ENCODE results near the gene RCOR1. TPM values are rescaled to one million over a fixed set of nuclear protein-coding genes. Genes with fewer than 3 reads are reported as not detected.

Gene RCOR1
- total and polyA plus RNA-seq, 2 of the 4 experiments (the other 2 are of a cell fraction): 9.0 to 11.2 TPM

DNA sequence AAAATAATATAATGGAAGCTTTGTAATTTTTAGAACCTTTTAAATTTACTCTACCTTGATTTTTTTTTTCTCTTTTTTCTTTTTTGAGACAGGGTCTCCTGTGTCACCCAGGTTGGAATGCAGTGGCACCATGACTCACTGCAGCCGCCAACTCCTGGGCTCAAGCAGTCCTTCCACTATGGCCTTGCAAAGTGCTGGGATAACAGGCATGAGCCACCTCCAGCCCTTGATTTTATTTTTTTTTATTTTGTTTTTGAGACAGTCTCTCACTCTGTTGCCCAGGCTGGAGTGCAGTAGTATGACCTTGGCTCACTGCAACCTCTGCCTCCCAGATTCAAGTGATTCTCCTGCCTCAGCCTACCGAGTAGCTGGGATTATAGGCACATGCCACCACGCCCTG lies 119.5 kb downstream of the RCOR1 start:
- Histone ChIP-seq H2AFZ (replicated peaks; ENCODE audit: low read length, poor library complexity) (no peak overlapping the region), H2BK120ac (ENCODE audit: low read depth, low read length) (no peak overlapping the region), H2BK20ac (ENCODE audit: low read depth, low read length) (no peak overlapping the region), H4K91ac (ENCODE audit: insufficient read depth, low read depth, low read length) (no peak overlapping the region), H3K9me3 (ENCODE audit: control insufficient read depth, insufficient read depth, low read length) (no peaks in the 10 kb centered on the region), H2BK5ac (ENCODE audit: low read depth, low read length, poor library complexity, severe bottlenecking) (no peak overlapping the region), H4K5ac (ENCODE audit: low read depth, low read length) (no peak overlapping the region), H3K4me1 (ENCODE audit: control insufficient read depth, insufficient read depth, low read length) (no peaks in the 10 kb centered on the region), H4K20me1 (ENCODE audit: insufficient read depth, low read length) (no peaks in the 10 kb centered on the region), H3K79me1 (ENCODE audit: low read depth in 1 of 2, low read length in 2 of 2) (peaks cover 3 to 10% of the 10 kb centered on the region in 2 experiments; a peak in 3 of 4 replicates), H3K9me1 (ENCODE audit: insufficient read depth, low read length) (0 out of 2 replicates have a peak, but pooled peaks cover 2% of the 10 kb centered on the region), H2AK9ac (replicated peaks; ENCODE audit: low read depth, low read length, poor library complexity) (no peak overlapping the region), H3K27me3 (ENCODE audit: control insufficient read depth, insufficient read depth, low read length) (no peaks in the 10 kb centered on the region), H3K23ac (ENCODE audit: low read depth, low read length) (no peak overlapping the region), H3K9ac (ENCODE audit: low read depth, low read length) (no peak overlapping the region), H3K4me2 (ENCODE audit: low read depth, low read length) (no peak overlapping the region), H2AK5ac (ENCODE audit: low read depth, low read length) (no peak overlapping the region), H3K36me3 (ENCODE audit: control insufficient read depth, insufficient read depth, low read length) (peaks cover 11% of the 10 kb centered on the region), H3K18ac (ENCODE audit: low read depth, low read length) (no peak overlapping the region), H3K56ac (ENCODE audit: extremely low read depth, insufficient read depth, low read length) (no peak overlapping the region), H3K4me3 (ENCODE audit: insufficient read depth, low read depth, low read length) (no peak overlapping the region), H4K8ac (ENCODE audit: low read depth in 2 of 2, low read length in 2 of 2) (no peak overlapping the region), H3K14ac (replicated peaks; ENCODE audit: low read depth, low read length) (no peak overlapping the region), H2BK15ac (ENCODE audit: low read depth, low read length) (no peak overlapping the region), H3K4ac (ENCODE audit: low read depth, low read length) (no peak overlapping the region), H3K27ac (ENCODE audit: insufficient read depth, low read length) (no peak overlapping the region)
- ChIA-PET POLR2A (ENCODE audit: unreplicated experiment) (no interaction called here), CTCF (interaction anchor here (0.6 kb wide), 3 partner anchors 13 to 335 kb away, joined by 3 to 6 read pairs (median 4); no protein-coding TSS in a partner anchor)
- no peak for ATAC-seq (ENCODE audit: low read depth)
- intact Hi-C loops (cut with micrococcal nuclease) (no loop called here), in situ Hi-C loops (cut with MboI; ENCODE audit: low sequenced_read_pairs) (no loop called here), dilution Hi-C loops (cut with HindIII; ENCODE audit: low sequenced_read_pairs, unreplicated experiment) (no loop called here)
- no TSS peak for BruUV-seq (replicated peaks)
- DNase-seq: no peak
- TF ChIP-seq CHD1 (IDR thresholded peaks at IDR 0.05; ENCODE audit: low read depth, low read length) (no peak), FOS (IDR thresholded peaks at IDR 0.05; ENCODE audit: low read depth, low read length) (no peak), BHLHE40 (IDR thresholded peaks at IDR 0.05; ENCODE audit: low read depth, low read length) (no peak), MXI1 (IDR thresholded peaks at IDR 0.05; ENCODE audit: borderline replicate concordance, low read depth, low read length) (no peak), POLR2A (IDR thresholded peaks at IDR 0.05; ENCODE audit: low read depth, low read length) (no peak), RFX5 (IDR thresholded peaks at IDR 0.05; ENCODE audit: low read depth, low read length) (no peak), CEBPB (IDR thresholded peaks at IDR 0.05; ENCODE audit: low read depth, low read length) (no peak), MAFK (IDR thresholded peaks at IDR 0.05; ENCODE audit: low read depth, low read length) (no peak), MAZ (IDR thresholded peaks at IDR 0.05; ENCODE audit: borderline replicate concordance, low read depth, low read length) (no peak), RCOR1 (IDR thresholded peaks at IDR 0.05; ENCODE audit: insufficient replicate concordance, low read length) (no peak), RAD21 (IDR thresholded peaks at IDR 0.05; ENCODE audit: low read length) (no peak), SMC3 (IDR thresholded peaks at IDR 0.05; ENCODE audit: low read depth, low read length) (no peak), NFE2L2 (IDR thresholded peaks at IDR 0.05; ENCODE audit: low read depth, low read length) (no peak)
- TF ChIP-seq, protein P1, sequence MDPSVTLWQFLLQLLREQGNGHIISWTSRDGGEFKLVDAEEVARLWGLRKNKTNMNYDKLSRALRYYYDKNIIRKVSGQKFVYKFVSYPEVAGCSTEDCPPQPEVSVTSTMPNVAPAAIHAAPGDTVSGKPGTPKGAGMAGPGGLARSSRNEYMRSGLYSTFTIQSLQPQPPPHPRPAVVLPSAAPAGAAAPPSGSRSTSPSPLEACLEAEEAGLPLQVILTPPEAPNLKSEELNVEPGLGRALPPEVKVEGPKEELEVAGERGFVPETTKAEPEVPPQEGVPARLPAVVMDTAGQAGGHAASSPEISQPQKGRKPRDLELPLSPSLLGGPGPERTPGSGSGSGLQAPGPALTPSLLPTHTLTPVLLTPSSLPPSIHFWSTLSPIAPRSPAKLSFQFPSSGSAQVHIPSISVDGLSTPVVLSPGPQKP (IDR thresholded peaks at IDR 0.05; ENCODE audit: borderline replicate concordance, low read depth, low read length): no peak
- TF ChIP-seq, protein P2, sequence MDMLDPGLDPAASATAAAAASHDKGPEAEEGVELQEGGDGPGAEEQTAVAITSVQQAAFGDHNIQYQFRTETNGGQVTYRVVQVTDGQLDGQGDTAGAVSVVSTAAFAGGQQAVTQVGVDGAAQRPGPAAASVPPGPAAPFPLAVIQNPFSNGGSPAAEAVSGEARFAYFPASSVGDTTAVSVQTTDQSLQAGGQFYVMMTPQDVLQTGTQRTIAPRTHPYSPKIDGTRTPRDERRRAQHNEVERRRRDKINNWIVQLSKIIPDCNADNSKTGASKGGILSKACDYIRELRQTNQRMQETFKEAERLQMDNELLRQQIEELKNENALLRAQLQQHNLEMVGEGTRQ (IDR thresholded peaks at IDR 0.05; ENCODE audit: low read depth, low read length): no peak
- TF ChIP-seq, protein P3, sequence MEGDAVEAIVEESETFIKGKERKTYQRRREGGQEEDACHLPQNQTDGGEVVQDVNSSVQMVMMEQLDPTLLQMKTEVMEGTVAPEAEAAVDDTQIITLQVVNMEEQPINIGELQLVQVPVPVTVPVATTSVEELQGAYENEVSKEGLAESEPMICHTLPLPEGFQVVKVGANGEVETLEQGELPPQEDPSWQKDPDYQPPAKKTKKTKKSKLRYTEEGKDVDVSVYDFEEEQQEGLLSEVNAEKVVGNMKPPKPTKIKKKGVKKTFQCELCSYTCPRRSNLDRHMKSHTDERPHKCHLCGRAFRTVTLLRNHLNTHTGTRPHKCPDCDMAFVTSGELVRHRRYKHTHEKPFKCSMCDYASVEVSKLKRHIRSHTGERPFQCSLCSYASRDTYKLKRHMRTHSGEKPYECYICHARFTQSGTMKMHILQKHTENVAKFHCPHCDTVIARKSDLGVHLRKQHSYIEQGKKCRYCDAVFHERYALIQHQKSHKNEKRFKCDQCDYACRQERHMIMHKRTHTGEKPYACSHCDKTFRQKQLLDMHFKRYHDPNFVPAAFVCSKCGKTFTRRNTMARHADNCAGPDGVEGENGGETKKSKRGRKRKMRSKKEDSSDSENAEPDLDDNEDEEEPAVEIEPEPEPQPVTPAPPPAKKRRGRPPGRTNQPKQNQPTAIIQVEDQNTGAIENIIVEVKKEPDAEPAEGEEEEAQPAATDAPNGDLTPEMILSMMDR (conservative IDR thresholded peaks at IDR 0.05; ENCODE audit: low read depth, low read length): no peak
- no CpG with 5 or more reads among the region's 3 CpGs for WGBS, 2 experiments (ENCODE audit: extremely low coverage in 2 of 2, insufficient read length in 1 of 2)
